Measurements from ENCODE around the gene MYL4. TPM values are rescaled to one million over a fixed set of nuclear protein-coding genes. Genes with fewer than 3 reads are reported as not detected.

The MYL4 gene
- polyA plus RNA-seq, 1 of the 3 experiments (the other 2 are of a cell fraction): not detected

DNA sequence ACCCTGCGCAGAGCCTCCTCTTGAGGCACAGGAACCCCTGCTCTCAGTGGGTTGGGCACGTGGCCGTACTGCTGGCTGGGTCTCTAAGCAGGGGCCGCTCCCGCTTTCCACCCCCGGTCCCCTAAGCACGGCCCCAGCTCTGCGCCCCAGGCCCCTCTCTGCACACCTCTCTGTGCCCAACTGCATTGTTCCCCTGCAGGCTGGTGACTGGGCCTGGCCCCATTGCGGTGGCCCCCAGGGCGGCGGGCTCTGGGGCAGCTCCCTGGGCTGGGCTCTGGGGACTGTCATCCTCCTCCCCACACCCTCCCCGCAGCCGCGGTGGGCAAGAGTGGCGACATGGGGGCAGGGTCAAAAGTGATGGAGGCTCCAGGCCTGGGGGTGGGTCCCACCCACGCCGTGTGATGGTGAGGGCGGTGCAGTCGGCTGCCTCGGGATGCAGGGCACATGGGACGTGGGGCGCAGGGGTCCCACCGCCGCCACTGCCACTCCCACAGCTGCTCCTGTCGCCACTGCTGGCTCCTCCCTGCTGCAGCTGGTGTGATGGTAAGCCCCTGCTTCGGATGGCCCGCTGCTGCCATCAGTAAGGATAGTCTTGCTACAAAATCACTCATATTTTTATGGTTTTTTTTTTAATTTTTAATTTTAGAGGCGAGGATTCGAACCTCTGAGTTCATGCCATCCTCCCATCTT is 29.3 kb downstream of the MYL4 start:
- Histone ChIP-seq H3K4me2 (no peak overlapping the region), H3K9ac (no peak overlapping the region), H3F3A (replicated peaks; ENCODE audit: insufficient read depth) (peaks cover 24% of the 10 kb centered on the region), H3K27ac (ENCODE audit: low read depth in 2 of 2, low read length in 1 of 2) (peak overlapping the region in 1 of 2 experiments; percentile 91; a peak in 1 of 4 replicates), H3K9me2 (no peaks in the 10 kb centered on the region), H3K9me3 (no peaks in the 10 kb centered on the region), H3K27me3 (ENCODE audit: insufficient read depth) (no peaks in the 10 kb centered on the region), H3K4me3 (ENCODE audit: low read depth in 2 of 2, low read length in 1 of 2) (no peak overlapping the region), H3K36me3 (replicated peaks in 1 of 2; ENCODE audit: control insufficient read depth in 1 of 2, insufficient read depth in 2 of 2, low read length in 1 of 2) (no peaks in the 10 kb centered on the region), H4K20me1 (ENCODE audit: insufficient read depth) (no peaks in the 10 kb centered on the region), H3K79me2 (ENCODE audit: insufficient read depth) (no peaks in the 10 kb centered on the region), H3K4me1 (ENCODE audit: control insufficient read depth in 1 of 2, insufficient read depth in 2 of 2, low read depth in 1 of 2, low read length in 1 of 2) (peaks cover 15% of the 10 kb centered on the region in 2 experiments), H2AFZ (ENCODE audit: low read depth) (no peak overlapping the region)
- no peak for TF ChIP-seq RCOR1 (IDR thresholded peaks at IDR 0.05; ENCODE audit: low read length)
- TF ChIP-seq SMC3 (IDR thresholded peaks at IDR 0.05; ENCODE audit: low read depth, low read length): no peak
- TF ChIP-seq, protein P1, sequence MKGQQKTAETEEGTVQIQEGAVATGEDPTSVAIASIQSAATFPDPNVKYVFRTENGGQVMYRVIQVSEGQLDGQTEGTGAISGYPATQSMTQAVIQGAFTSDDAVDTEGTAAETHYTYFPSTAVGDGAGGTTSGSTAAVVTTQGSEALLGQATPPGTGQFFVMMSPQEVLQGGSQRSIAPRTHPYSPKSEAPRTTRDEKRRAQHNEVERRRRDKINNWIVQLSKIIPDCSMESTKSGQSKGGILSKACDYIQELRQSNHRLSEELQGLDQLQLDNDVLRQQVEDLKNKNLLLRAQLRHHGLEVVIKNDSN (IDR thresholded peaks at IDR 0.05; ENCODE audit: borderline replicate concordance, low read depth): no peak
- TF ChIP-seq CHD2 (IDR thresholded peaks at IDR 0.05; ENCODE audit: low read length, partially characterized antibody): no peak
- no peak for TF ChIP-seq EZH2phosphoT487 (IDR thresholded peaks at IDR 0.05; ENCODE audit: borderline replicate concordance, low read depth)
- TF ChIP-seq, protein P2, sequence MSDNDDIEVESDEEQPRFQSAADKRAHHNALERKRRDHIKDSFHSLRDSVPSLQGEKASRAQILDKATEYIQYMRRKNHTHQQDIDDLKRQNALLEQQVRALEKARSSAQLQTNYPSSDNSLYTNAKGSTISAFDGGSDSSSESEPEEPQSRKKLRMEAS (IDR thresholded peaks at IDR 0.05; ENCODE audit: low read depth): no peak
- TF ChIP-seq, protein P3, sequence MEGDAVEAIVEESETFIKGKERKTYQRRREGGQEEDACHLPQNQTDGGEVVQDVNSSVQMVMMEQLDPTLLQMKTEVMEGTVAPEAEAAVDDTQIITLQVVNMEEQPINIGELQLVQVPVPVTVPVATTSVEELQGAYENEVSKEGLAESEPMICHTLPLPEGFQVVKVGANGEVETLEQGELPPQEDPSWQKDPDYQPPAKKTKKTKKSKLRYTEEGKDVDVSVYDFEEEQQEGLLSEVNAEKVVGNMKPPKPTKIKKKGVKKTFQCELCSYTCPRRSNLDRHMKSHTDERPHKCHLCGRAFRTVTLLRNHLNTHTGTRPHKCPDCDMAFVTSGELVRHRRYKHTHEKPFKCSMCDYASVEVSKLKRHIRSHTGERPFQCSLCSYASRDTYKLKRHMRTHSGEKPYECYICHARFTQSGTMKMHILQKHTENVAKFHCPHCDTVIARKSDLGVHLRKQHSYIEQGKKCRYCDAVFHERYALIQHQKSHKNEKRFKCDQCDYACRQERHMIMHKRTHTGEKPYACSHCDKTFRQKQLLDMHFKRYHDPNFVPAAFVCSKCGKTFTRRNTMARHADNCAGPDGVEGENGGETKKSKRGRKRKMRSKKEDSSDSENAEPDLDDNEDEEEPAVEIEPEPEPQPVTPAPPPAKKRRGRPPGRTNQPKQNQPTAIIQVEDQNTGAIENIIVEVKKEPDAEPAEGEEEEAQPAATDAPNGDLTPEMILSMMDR (IDR thresholded peaks at IDR 0.05): no peak
- TF ChIP-seq ELF1 (IDR thresholded peaks at IDR 0.05): no peak
- TF ChIP-seq FOSL2 (IDR thresholded peaks at IDR 0.05; ENCODE audit: borderline replicate concordance, low read depth): no peak
- no peak for TF ChIP-seq YY1 (IDR thresholded peaks at IDR 0.05; ENCODE audit: low read depth)
- 92% methylated on average over 14 of the region's 29 CpGs for WGBS (ENCODE audit: low lambda C conversion rate)
- DNase-seq: no peak
- POLR2A ChIA-PET: no interaction called here
- CTCF ChIA-PET: interaction anchor here (6.9 to 8.7 kb wide), 2 partner anchors 8 to 77 kb away, joined by 63 to 71 read pairs; no protein-coding TSS in a partner anchor

DNA sequence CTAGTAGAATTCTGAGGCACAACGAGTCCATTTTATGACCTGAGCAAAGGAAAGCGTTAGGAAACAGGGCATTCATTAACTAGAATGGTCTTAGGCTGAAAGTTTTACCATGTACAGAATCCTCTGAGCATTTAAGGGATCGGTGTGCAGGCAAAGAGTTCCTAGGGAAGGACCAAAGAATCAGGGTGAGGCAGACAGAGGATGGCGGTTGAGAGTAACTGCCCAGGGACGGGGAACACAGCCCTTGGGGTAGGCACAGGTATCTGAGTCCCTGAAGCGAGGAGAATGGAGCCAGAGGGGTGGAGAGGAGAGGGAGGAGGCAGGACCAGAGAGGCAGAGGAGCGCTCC is 30.4 kb downstream of the MYL4 start:
- no peak overlapping the region for H3K4me3 ChIP-seq (ENCODE audit: low read depth in 2 of 2, low read length in 1 of 2)
- no peaks in the 10 kb centered on the region for H3K27me3 ChIP-seq (ENCODE audit: insufficient read depth)
- H3K79me2 ChIP-seq (ENCODE audit: insufficient read depth): no peaks in the 10 kb centered on the region
- H3K9ac ChIP-seq: peak overlapping the region; percentile 56
- POLR2A ChIA-PET: no interaction called here
- peaks cover 24% of the 10 kb centered on the region for H3F3A ChIP-seq (replicated peaks; ENCODE audit: insufficient read depth)
- H3K27ac ChIP-seq (ENCODE audit: low read depth in 2 of 2, low read length in 1 of 2): peak overlapping the region; percentile 82 to 91
- H3K4me1 ChIP-seq (ENCODE audit: control insufficient read depth in 1 of 2, insufficient read depth in 2 of 2, low read depth in 1 of 2, low read length in 1 of 2): peaks cover 15% of the 10 kb centered on the region in 2 experiments
- no peaks in the 10 kb centered on the region for H4K20me1 ChIP-seq (ENCODE audit: insufficient read depth)
- H3K36me3 ChIP-seq (replicated peaks in 1 of 2; ENCODE audit: control insufficient read depth in 1 of 2, insufficient read depth in 2 of 2, low read length in 1 of 2): no peaks in the 10 kb centered on the region
- CTCF ChIA-PET: interaction anchor here (1.2 to 8.7 kb wide), 4 partner anchors 9 to 376 kb away, joined by 3 to 71 read pairs (median 34); partner anchors contain the start of gene EFCAB13
- DNase-seq: no peak
- peak overlapping the region; percentile 39 for H3K4me2 ChIP-seq
- no peaks in the 10 kb centered on the region for H3K9me2 ChIP-seq
- no peaks in the 10 kb centered on the region for H3K9me3 ChIP-seq
- peak overlapping the region; percentile 79 for H2AFZ ChIP-seq (ENCODE audit: low read depth)
- 87% methylated on average over 7 of the region's 7 CpGs for WGBS (ENCODE audit: low lambda C conversion rate)
- TF ChIP-seq GATA2 (CRISPR knock-in tag; IDR thresholded peaks at IDR 0.05): no peak
- no peak for TF ChIP-seq POLR2AphosphoS5 (IDR thresholded peaks at IDR 0.05; ENCODE audit: low read depth, low read length)
- no peak for TF ChIP-seq MXI1 (IDR thresholded peaks at IDR 0.05; ENCODE audit: low read depth, low read length)
- TF ChIP-seq, protein P1 (IDR thresholded peaks at IDR 0.05; ENCODE audit: borderline replicate concordance, low read depth): no peak
- TF ChIP-seq, protein P4, sequence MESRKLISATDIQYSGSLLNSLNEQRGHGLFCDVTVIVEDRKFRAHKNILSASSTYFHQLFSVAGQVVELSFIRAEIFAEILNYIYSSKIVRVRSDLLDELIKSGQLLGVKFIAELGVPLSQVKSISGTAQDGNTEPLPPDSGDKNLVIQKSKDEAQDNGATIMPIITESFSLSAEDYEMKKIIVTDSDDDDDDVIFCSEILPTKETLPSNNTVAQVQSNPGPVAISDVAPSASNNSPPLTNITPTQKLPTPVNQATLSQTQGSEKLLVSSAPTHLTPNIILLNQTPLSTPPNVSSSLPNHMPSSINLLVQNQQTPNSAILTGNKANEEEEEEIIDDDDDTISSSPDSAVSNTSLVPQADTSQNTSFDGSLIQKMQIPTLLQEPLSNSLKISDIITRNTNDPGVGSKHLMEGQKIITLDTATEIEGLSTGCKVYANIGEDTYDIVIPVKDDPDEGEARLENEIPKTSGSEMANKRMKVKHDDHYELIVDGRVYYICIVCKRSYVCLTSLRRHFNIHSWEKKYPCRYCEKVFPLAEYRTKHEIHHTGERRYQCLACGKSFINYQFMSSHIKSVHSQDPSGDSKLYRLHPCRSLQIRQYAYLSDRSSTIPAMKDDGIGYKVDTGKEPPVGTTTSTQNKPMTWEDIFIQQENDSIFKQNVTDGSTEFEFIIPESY (IDR thresholded peaks at IDR 0.05; ENCODE audit: borderline replicate concordance, low read depth): no peak
- TF ChIP-seq TCF12 (IDR thresholded peaks at IDR 0.05): no peak
- no peak for TF ChIP-seq SMC3 (IDR thresholded peaks at IDR 0.05; ENCODE audit: low read depth, low read length)
- no peak for TF ChIP-seq FOXJ3 (CRISPR knock-in tag; IDR thresholded peaks at IDR 0.05)
- no peak for TF ChIP-seq NRF1 (IDR thresholded peaks at IDR 0.05; ENCODE audit: low read depth, low read length)
- no peak for TF ChIP-seq FOSL2 (IDR thresholded peaks at IDR 0.05; ENCODE audit: borderline replicate concordance, low read depth)
- TF ChIP-seq ELF1 (IDR thresholded peaks at IDR 0.05): no peak
- TF ChIP-seq, protein P5, sequence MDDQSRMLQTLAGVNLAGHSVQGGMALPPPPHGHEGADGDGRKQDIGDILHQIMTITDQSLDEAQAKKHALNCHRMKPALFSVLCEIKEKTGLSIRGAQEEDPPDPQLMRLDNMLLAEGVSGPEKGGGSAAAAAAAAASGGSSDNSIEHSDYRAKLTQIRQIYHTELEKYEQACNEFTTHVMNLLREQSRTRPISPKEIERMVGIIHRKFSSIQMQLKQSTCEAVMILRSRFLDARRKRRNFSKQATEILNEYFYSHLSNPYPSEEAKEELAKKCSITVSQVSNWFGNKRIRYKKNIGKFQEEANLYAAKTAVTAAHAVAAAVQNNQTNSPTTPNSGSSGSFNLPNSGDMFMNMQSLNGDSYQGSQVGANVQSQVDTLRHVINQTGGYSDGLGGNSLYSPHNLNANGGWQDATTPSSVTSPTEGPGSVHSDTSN (IDR thresholded peaks at IDR 0.05): no peak
- TF ChIP-seq, protein P6, sequence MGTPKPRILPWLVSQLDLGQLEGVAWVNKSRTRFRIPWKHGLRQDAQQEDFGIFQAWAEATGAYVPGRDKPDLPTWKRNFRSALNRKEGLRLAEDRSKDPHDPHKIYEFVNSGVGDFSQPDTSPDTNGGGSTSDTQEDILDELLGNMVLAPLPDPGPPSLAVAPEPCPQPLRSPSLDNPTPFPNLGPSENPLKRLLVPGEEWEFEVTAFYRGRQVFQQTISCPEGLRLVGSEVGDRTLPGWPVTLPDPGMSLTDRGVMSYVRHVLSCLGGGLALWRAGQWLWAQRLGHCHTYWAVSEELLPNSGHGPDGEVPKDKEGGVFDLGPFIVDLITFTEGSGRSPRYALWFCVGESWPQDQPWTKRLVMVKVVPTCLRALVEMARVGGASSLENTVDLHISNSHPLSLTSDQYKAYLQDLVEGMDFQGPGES (IDR thresholded peaks at IDR 0.05; ENCODE audit: low read depth, low read length): no peak
